ENCODE results near the gene PSMB2.

Gene PSMB2

DNA sequence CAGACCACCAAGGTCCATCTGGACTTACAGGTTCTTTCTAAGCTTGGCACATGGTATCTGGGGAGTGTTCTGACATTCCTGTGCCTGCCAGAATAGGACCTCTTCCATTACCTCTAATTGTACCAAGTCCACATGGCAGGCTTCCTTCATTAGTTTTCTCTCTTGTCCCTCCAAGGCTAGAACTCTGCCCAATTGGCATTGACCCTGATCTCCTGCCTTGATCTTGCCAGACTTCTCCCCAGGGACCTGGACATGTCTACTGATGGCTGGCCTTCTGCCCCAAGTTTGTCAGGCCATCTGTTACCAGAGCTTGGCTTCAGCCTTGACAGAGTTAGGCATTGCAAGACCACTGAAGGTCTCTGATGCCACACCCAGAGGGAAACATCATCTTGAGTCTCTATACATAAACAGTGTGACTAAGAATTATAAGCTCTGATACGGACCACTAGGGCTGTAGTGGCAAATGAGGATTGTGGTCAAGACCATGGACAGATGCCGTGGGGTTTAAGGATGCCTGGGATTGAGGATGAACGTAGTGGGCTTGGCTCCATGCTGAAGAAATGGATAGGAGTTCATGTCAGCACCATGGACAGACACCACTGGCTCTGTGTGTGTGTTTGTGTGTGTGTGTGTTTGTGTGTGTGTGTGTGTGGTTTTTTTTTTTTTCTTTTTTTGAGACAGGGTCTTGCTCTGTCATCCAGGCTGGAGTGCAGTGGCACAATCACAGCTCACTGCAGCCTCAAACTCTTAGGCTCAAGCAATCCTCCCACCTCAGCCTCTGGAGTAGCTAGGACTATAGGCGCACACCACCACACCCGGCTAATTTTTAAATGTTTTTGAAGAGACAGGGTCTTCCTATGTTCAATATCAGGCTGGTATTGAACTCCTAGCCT lies 19.5 kb upstream of the PSMB2 start:
- H3K4me1 ChIP-seq: no peaks in the 10 kb centered on the region
- H3K4me3 ChIP-seq: no peak overlapping the region
- no peaks in the 10 kb centered on the region for H3K9me3 ChIP-seq
- no peaks in the 10 kb centered on the region for H3K36me3 ChIP-seq (replicated peaks)
- in situ Hi-C loops (cut with MboI; ENCODE audit: low sequenced_read_pairs): no loop called here
- H3K27me3 ChIP-seq (ENCODE audit: low read depth): peaks cover 4% of the 10 kb centered on the region; the same call in 1 of the 2 replicates
- peak in 1 of 2 experiments; percentile 73 for DNase-seq (ENCODE audit: low spot score in 2 of 2)

DNA sequence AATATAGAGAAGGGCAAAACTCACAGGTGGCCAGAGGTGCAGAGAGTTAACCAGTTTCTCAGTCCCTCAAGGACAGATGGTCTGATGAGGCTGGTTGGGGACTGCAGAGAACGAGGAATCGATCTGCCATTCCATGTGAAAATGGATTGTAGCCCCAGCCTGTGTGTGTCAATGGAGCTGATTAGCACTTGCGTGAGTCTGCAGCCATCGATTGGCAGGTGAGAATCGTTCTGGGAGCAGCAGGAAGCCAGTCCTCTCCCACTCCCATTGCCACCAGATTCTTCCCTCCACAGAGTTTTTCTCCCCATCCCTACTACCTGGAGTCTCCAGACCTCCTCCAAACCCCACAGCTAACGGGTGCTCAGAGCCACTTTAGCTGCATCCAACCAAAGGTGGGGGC lies 18.3 kb upstream of the PSMB2 start:
- Histone ChIP-seq H3K4me3 (no peak overlapping the region), H3K4me1 (no peaks in the 10 kb centered on the region), H3K36me3 (replicated peaks) (no peaks in the 10 kb centered on the region), H3K9me3 (no peaks in the 10 kb centered on the region), H3K27me3 (ENCODE audit: low read depth) (peaks cover 4% of the 10 kb centered on the region; the same call in 1 of the 2 replicates)
- in situ Hi-C loops (cut with MboI; ENCODE audit: low sequenced_read_pairs): no loop called here
- DNase-seq (ENCODE audit: low spot score in 2 of 2): no peak

DNA sequence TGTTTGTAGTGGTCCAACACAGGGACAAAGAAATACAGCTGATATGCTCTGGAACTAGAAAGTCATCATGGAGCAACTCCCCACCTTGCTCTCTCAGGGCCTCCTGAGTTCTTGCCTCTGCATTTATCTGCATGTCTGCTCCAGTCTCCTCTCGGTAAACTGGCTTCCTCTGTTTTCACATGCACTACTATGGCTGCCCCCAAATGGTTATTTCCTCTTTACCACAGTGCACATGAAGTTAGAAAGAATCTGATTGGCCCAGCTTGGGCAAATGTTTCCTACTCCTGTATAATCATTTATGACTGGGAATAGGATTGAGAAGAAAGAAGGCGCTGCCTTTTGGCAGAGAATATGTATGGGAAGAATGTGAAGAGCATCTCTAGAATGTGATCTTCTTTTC lies 16.5 kb upstream of the PSMB2 start:
- Histone ChIP-seq H3K36me3 (replicated peaks) (no peaks in the 10 kb centered on the region), H3K9me3 (no peaks in the 10 kb centered on the region), H3K4me3 (no peak overlapping the region), H3K27me3 (ENCODE audit: low read depth) (peaks cover 4% of the 10 kb centered on the region; the same call in 1 of the 2 replicates), H3K4me1 (no peaks in the 10 kb centered on the region)
- in situ Hi-C loops (cut with MboI; ENCODE audit: low sequenced_read_pairs): no loop called here
- no peak for DNase-seq (ENCODE audit: low spot score in 2 of 2)

DNA sequence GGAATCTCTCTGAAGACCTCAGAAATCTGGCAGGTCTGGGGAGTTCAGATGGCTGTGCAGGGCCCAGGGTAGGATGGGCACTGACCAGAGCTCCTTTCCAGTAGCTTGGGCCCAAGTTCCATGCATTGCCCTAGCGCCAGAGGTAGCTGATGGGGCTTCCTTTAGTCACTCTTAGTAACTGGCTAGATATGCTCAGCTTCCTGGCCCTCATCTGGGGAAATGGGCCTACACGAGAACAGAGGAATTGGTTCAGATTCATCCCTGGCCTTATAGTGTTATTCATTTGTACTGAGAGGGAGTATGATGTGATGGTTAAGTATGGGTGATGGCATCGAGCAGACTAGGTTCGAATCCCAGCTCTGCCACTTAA lies 15.5 kb upstream of the PSMB2 start:
- no peaks in the 10 kb centered on the region for H3K4me1 ChIP-seq
- no peak overlapping the region for H3K4me3 ChIP-seq
- in situ Hi-C loops (cut with MboI; ENCODE audit: low sequenced_read_pairs): no loop called here
- no peaks in the 10 kb centered on the region for H3K9me3 ChIP-seq
- DNase-seq (ENCODE audit: low spot score in 2 of 2): no peak
- H3K36me3 ChIP-seq (replicated peaks): no peaks in the 10 kb centered on the region
- H3K27me3 ChIP-seq (ENCODE audit: low read depth): peaks cover 8% of the 10 kb centered on the region; the same call in 1 of the 2 replicates

DNA sequence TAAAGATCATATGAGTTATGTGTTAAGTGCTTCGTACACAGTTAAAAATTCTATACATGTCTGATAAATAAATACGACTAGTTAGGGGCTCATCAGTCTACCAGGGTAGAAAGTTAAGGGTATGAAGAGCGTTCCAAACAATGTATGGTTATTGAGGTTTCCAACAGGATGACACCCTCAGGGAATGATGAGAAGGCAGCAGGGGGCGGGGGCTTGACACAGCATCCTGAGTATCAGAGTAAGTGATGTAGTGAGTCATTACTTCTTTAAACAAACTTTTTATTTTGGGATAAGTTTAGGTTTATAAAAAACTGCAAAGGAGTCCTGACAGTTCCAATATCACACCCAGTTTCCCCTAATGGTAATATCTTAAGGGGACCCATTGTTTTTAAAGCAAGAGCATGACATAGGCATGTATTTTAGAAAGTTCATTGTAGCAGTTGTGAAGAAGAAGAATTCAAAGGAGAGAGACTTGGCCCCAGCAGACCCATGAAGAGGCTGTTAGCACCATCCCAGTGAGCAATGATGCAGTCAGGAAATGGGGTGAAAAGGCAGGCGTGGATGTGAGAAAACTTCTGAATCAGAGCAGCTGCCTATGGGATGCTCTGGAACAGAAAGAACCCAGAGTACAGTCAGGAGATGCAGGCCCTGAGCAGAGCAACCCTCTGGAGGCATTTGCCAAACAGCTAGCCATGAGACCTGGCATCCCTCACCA lies 15.0 kb upstream of the PSMB2 start:
- no peaks in the 10 kb centered on the region for H3K9me3 ChIP-seq
- H3K36me3 ChIP-seq (replicated peaks): no peaks in the 10 kb centered on the region
- DNase-seq (ENCODE audit: low spot score in 2 of 2): no peak
- in situ Hi-C loops (cut with MboI; ENCODE audit: low sequenced_read_pairs): no loop called here
- no peaks in the 10 kb centered on the region for H3K4me1 ChIP-seq
- H3K27me3 ChIP-seq (ENCODE audit: low read depth): peaks cover 13% of the 10 kb centered on the region; the same call in 1 of the 2 replicates
- no peak overlapping the region for H3K4me3 ChIP-seq

DNA sequence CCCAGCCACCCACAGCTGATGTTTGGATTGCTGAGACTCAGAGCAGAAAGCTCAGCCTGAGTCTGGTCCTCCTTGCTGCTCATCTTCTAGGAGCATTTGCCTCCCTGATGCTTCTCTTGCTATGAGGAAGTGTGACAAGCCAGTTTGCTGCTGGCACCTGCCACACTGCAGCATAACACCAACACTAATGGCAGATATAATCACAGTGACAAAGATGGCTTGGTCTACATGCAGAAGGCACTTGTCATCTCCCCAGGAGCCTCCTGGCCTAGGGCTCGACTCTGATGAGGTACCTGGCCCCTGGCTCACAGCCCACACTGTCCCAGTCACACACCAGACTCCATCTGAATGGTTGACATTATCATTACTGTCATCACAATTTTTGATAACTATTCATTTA lies 13.9 kb upstream of the PSMB2 start:
- no peak overlapping the region for H3K4me3 ChIP-seq
- H3K27me3 ChIP-seq (ENCODE audit: low read depth): peaks cover 18% of the 10 kb centered on the region
- no peaks in the 10 kb centered on the region for H3K4me1 ChIP-seq
- H3K36me3 ChIP-seq (replicated peaks): no peaks in the 10 kb centered on the region
- H3K9me3 ChIP-seq: no peaks in the 10 kb centered on the region
- no peak for DNase-seq (ENCODE audit: low spot score in 2 of 2)
- in situ Hi-C loops (cut with MboI; ENCODE audit: low sequenced_read_pairs): no loop called here

DNA sequence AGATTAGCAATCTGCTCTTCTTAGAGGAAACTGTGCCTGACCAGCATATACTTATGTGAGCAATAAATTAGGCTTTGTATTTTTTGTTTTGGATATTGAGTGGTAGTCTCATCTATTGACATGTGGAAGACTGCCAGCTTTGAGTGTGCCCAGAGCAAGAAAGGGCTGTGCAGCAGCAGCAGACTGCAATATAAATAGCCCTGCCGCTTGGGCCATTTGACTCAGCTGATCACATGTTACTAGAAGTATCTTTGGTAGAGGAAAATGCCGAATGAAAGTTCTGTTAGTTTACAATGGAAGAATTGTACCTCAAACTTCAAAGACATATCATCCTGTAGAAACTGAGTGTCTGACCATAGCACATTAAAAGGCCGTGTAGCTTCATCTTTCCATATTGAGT lies 9.1 kb upstream of the PSMB2 start:
- Histone ChIP-seq H3K36me3 (replicated peaks) (no peaks in the 10 kb centered on the region), H3K27me3 (ENCODE audit: low read depth) (peaks cover 26% of the 10 kb centered on the region), H3K9me3 (no peaks in the 10 kb centered on the region), H3K4me1 (no peaks in the 10 kb centered on the region), H3K4me3 (no peak overlapping the region)
- no peak for DNase-seq (ENCODE audit: low spot score in 2 of 2)
- in situ Hi-C loops (cut with MboI; ENCODE audit: low sequenced_read_pairs): no loop called here

DNA sequence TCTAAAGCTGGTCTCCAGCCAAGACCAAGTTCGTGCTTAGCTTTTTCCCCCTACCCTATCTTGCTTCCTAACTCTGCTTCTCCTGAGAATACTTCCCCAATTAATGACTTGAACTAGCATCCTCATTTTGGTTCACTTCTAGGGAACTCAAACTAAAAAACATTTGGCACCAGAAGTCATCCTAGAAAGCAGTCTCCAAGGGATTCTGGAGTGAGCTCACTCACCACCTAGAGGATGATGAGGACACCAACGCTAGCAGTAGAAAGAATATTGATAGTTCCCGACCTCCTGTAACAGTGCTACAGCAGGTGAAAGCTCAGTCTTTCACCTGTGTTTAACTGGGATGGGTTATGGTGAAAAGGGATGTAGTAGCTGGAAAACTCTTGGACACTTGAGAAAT lies 4.7 kb upstream of the PSMB2 start:
- Histone ChIP-seq H3K4me1 (no peaks in the 10 kb centered on the region; the same call in 1 of the 2 replicates), H3K9me3 (no peaks in the 10 kb centered on the region), H3K36me3 (replicated peaks) (no peaks in the 10 kb centered on the region), H3K27me3 (ENCODE audit: low read depth) (peaks cover 19% of the 10 kb centered on the region), H3K4me3 (no peak overlapping the region)
- no peak for DNase-seq (ENCODE audit: low spot score in 2 of 2)
- in situ Hi-C loops (cut with MboI; ENCODE audit: low sequenced_read_pairs): no loop called here

DNA sequence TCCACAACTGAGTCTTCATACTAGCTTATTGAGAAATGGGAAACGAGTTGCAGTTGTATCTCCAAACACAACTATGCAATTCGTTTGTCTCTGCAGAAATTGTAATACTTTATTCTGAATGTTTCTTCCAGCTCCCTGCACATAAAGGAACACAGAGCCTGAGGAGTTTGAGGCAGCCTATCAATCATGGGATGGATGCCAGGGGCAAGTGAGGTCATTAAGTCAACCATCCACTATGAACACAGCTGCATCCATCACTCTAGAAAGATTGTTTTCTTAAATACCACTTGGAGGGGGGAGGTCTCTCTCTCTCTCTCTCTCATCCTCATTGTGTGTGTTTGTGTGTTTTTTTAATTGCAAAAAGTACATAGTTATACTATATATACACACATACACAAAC lies 2.9 kb upstream of the PSMB2 start:
- in situ Hi-C loops (cut with MboI; ENCODE audit: low sequenced_read_pairs): loop anchor here (5.0 kb wide), 1 partner anchor 73 kb away; the partner anchor contains the start of gene C1orf216
- Histone ChIP-seq H3K36me3 (replicated peaks) (no peaks in the 10 kb centered on the region), H3K4me1 (peaks cover 5% of the 10 kb centered on the region), H3K9me3 (no peaks in the 10 kb centered on the region), H3K4me3 (no peak overlapping the region), H3K27me3 (ENCODE audit: low read depth) (peaks cover 10% of the 10 kb centered on the region; the same call in 1 of the 2 replicates)
- DNase-seq (ENCODE audit: low spot score in 2 of 2): no peak

DNA sequence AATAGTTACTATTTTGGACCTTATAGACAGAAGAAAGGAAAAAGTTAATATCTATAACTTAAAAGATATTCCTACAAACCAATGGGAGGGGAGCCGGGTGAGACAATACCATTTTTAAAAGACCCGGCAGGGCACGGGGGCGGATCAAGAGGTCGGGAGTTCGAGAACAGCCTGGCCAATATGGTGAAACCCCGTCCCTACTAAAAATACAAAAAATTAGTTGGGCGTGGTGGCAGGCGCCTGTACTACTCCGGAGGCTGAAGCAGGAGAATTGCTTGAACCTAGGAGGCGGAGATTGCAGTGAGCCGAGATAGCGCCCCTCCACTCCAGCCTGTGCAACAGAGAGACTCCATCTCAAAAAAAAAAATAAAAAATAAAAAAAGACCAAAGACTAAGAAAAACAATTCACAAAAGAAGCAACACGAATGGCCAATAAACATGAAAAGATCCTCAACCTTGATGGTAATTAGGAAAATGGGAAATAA lies 1.2 kb upstream of the PSMB2 start:
- Histone ChIP-seq H3K9me3 (no peaks in the 10 kb centered on the region), H3K27me3 (ENCODE audit: low read depth) (peaks cover 7% of the 10 kb centered on the region; the same call in 1 of the 2 replicates), H3K4me1 (peaks cover 19% of the 10 kb centered on the region), H3K4me3 (peak overlapping the region; percentile 90), H3K36me3 (replicated peaks) (no peaks in the 10 kb centered on the region)
- in situ Hi-C loops (cut with MboI; ENCODE audit: low sequenced_read_pairs): loop anchor here (5.0 kb wide), 1 partner anchor 75 kb away; the partner anchor contains the start of gene C1orf216
- peak in 1 of 2 experiments; percentile 52 for DNase-seq (ENCODE audit: low spot score in 2 of 2)

DNA sequence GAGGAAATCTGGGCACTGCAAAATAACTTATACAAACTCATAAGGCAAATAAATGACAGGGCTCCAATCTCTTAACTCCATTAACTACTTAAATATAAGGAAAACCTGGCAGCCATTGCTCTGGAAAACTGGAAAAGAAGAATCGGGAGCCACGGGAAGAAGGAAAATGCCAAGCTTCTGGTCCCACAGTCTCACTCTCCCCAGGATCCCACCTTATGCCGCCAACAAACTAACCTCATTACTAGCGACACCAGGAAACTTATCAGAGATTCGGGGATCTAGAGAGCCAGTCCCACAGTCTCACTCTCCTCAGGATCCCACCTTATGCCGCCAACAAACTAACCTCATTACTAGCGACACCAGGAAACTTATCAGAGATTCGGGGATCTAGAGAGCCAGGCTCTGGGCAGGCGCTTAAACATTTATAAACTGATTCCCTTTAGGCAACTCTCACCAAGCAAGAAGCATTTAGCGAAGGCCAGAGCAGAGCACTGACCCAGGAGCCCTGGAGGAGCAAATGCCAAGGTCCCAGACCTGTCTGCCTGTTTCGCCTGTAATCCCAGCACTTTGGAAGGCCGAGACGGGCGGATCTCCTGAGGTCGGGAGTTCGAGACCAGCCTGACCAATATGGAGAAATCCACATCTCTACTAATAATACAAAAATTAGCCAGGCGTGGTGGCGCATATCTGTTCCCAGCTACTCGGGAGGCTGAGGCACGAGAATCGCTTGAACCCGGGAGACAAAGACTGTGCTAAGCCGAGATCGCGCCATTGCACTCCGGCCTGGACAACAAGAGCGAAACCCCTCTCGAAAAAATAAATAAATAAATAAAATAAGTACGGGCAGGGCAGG lies 720 bp downstream of the PSMB2 start:
- in situ Hi-C loops (cut with MboI; ENCODE audit: low sequenced_read_pairs): loop anchor here (5.0 kb wide), 1 partner anchor 77 kb away; the partner anchor contains the start of gene C1orf216
- H3K4me3 ChIP-seq: peak overlapping the region; percentile 90
- peak in 1 of 2 experiments; percentile 21 for DNase-seq (ENCODE audit: low spot score in 2 of 2)

DNA sequence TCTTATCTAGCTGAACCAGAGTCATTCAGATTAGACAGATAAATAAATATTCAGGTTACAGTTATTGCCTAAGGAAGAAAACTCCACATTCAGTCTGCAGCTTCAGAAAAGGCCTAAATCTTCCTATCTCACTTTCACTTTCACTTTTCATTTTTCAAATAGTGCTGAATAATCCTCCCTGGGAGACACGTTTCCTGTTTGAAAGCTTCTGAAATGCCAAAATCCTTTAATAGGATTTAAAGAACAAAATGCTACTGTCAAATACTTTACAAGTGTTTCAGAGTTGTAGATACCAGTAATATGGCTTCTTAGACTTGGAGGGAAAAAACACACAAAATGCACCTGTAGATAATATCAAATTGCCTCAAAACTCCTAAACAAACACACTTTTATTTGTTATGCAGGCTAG lies 3.9 kb downstream of the PSMB2 start:
- Histone ChIP-seq H3K9me3 (no peaks in the 10 kb centered on the region), H3K36me3 (replicated peaks) (peaks cover 23% of the 10 kb centered on the region), H3K4me3 (peak overlapping the region; percentile 90), H3K27me3 (ENCODE audit: low read depth) (no peaks in the 10 kb centered on the region), H3K4me1 (peaks cover 48% of the 10 kb centered on the region)
- DNase-seq (ENCODE audit: low spot score in 2 of 2): peak in 1 of 2 experiments; percentile 87
- in situ Hi-C loops (cut with MboI; ENCODE audit: low sequenced_read_pairs): no loop called here

More for the DNA sequence above, 720 bp downstream of the PSMB2 start:
- Histone ChIP-seq H3K4me1 (peaks cover 26% of the 10 kb centered on the region), H3K36me3 (replicated peaks) (peaks cover 5% of the 10 kb centered on the region), H3K27me3 (ENCODE audit: low read depth) (peaks cover 3% of the 10 kb centered on the region; the same call in 1 of the 2 replicates), H3K9me3 (no peaks in the 10 kb centered on the region)

DNA sequence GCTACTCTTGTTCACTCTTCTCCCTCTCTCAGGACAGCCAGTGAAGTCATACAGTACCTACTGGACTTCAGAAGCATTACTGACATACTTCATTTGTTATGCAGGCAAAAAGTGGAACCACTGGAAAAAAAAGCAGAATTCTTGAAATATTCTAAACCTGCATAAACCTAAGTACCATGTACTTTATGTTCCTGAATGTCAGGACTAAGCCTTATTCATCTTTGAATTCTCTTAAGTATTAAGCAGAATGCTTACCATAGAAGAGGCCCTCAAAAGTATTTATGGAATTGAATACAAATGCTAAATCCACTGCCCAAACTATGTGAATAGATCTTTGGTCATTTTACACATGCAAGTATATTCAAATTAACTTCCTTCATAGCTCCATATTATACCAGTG lies 7.8 kb downstream of the PSMB2 start:
- H3K9me3 ChIP-seq: no peaks in the 10 kb centered on the region
- in situ Hi-C loops (cut with MboI; ENCODE audit: low sequenced_read_pairs): no loop called here
- H3K4me3 ChIP-seq: no peak overlapping the region
- DNase-seq (ENCODE audit: low spot score in 2 of 2): peak; percentile 20 to 94
- peaks cover 44% of the 10 kb centered on the region for H3K4me1 ChIP-seq
- peaks cover 59% of the 10 kb centered on the region for H3K36me3 ChIP-seq (replicated peaks)
- no peaks in the 10 kb centered on the region for H3K27me3 ChIP-seq (ENCODE audit: low read depth)
